BE2C (cell line): ENCODE measurements around the gene AKAP9.

Experiments
- DNase-seq: peaks from one replicate; pipeline ENCODE4 v3.0.0-alpha.2; 2020
- H3K27me3 ChIP-seq: fragments of 250-450 bp; sonication (Bioruptor Pico); 2 replicates; pipeline ENCODE4 v1.5.1; 2020; ENCODE audit warnings: mild to moderate bottlenecking
- H3K36me3 ChIP-seq: fragments of 250-450 bp; sonication (Bioruptor Pico); 2 replicates; pipeline ENCODE4 v1.5.1; 2020; ENCODE audit warnings: mild to moderate bottlenecking
- H3K4me1 ChIP-seq: fragments of 250-450 bp; sonication (Bioruptor Pico); 2 replicates; pipeline ENCODE4 v1.5.1; 2020
- H3K4me3 ChIP-seq: 2 replicates; pipeline ENCODE4 v1.5.1; 2011; ENCODE audit warnings: low read depth, low read length
- H3K9me3 ChIP-seq: fragments of 250-450 bp; sonication (Bioruptor Pico); 2 replicates; pipeline ENCODE4 v1.5.1; 2020
- CTCF ChIP-seq: IDR thresholded peaks from 2 replicates; pipeline ENCODE4 v1.5.1; 2012; ENCODE audit warnings: mild to moderate bottlenecking, low read depth, low read length

AKAP9 gene

GRCh38 chr7:92053312-92053711, 112.7 kb downstream of the AKAP9 start:
- DNase-seq: no peak
- Histone ChIP-seq H3K4me1 (no peaks in the 10 kb centered on the region), H3K9me3 (no peaks in the 10 kb centered on the region), H3K27me3 (no peaks in the 10 kb centered on the region), H3K36me3 (peaks cover 4% of the 10 kb centered on the region; the same call in 1 of the 2 replicates), H3K4me3 (no peak overlapping the region)
- no peak for TF ChIP-seq CTCF

GRCh38 chr7:92056286-92056685, 115.6 kb downstream of the AKAP9 start:
- no peak for DNase-seq
- no peak overlapping the region for H3K4me3 ChIP-seq
- no peaks in the 10 kb centered on the region for H3K27me3 ChIP-seq
- H3K36me3 ChIP-seq: no peaks in the 10 kb centered on the region
- no peaks in the 10 kb centered on the region for H3K9me3 ChIP-seq
- H3K4me1 ChIP-seq: peaks cover 4% of the 10 kb centered on the region
- no peak for TF ChIP-seq CTCF

GRCh38 chr7:92057375-92057774, 116.7 kb downstream of the AKAP9 start:
- no peak for DNase-seq
- no peak for TF ChIP-seq CTCF
- H3K4me3 ChIP-seq: no peak overlapping the region
- no peaks in the 10 kb centered on the region for H3K27me3 ChIP-seq
- no peaks in the 10 kb centered on the region for H3K9me3 ChIP-seq
- peaks cover 4% of the 10 kb centered on the region for H3K4me1 ChIP-seq
- H3K36me3 ChIP-seq: no peaks in the 10 kb centered on the region

GRCh38 chr7:92058040-92058439, 117.4 kb downstream of the AKAP9 start:
- Histone ChIP-seq H3K4me3 (no peak overlapping the region), H3K27me3 (no peaks in the 10 kb centered on the region), H3K9me3 (no peaks in the 10 kb centered on the region), H3K4me1 (peaks cover 4% of the 10 kb centered on the region), H3K36me3 (no peaks in the 10 kb centered on the region)
- no peak for DNase-seq
- no peak for TF ChIP-seq CTCF

- TF ChIP-seq CTCF: no peak
- no peak for DNase-seq
- no peaks in the 10 kb centered on the region for H3K9me3 ChIP-seq
- H3K27me3 ChIP-seq: no peaks in the 10 kb centered on the region
- no peak overlapping the region for H3K4me3 ChIP-seq
- peaks cover 4% of the 10 kb centered on the region; the same call in 1 of the 2 replicates for H3K36me3 ChIP-seq
- peaks cover 4% of the 10 kb centered on the region for H3K4me1 ChIP-seq
These were observed 118.2 kb downstream of the AKAP9 start for GRCh38 chr7:92058899-92059298.

- no peak for DNase-seq
- peaks cover 5% of the 10 kb centered on the region; the same call in 1 of the 2 replicates for H3K36me3 ChIP-seq
- TF ChIP-seq CTCF: no peak
- no peaks in the 10 kb centered on the region for H3K9me3 ChIP-seq
- H3K27me3 ChIP-seq: no peaks in the 10 kb centered on the region
- no peak overlapping the region for H3K4me3 ChIP-seq
- H3K4me1 ChIP-seq: peaks cover 4% of the 10 kb centered on the region
These were observed 120.5 kb downstream of the AKAP9 start for GRCh38 chr7:92061154-92061553.
